ENCODE results near the gene SSX7. TPM values are rescaled to one million over a fixed set of nuclear protein-coding genes. Genes with fewer than 3 reads are reported as not detected.
"Not testable (repeated sequence)": the region's sequence is repeated elsewhere in the genome, so short reads cannot be mapped to it uniquely, and the experiment has no call there.

Gene SSX7
- not detected for polyA plus RNA-seq (ENCODE audit: insufficient read length in 3 of 3)

- DNase-seq (ENCODE audit: low read depth in 3 of 3, low spot score in 2 of 3) = not testable (repeated sequence)
Observed at GRCh38 chrX:52654800-52655199, at the start of gene SSX7. Gene SSX7 (minus strand): TSS chrX:52654900. CDS start chrX:52653472, 1,428 bp downstream.

- DNase-seq (ENCODE audit: low read depth in 3 of 3, low spot score in 2 of 3) = not testable (repeated sequence)
Observed at GRCh38 chrX:52692034-52692433, 37.3 kb upstream of the SSX7 start.

GRCh38 chrX:52662218-52662617 lies 7.5 kb upstream of the SSX7 start:
- DNase-seq (ENCODE audit: low read depth in 3 of 3, low spot score in 2 of 3) = not testable (repeated sequence)

GRCh38 chrX:52655475-52655874 lies 775 bp upstream of the SSX7 start:
- not testable (repeated sequence) for DNase-seq (ENCODE audit: low read depth in 3 of 3, low spot score in 2 of 3)

- peak in 1 of 3 donors; percentile 1 for DNase-seq (ENCODE audit: low read depth in 3 of 3, low spot score in 2 of 3)
Observed at GRCh38 chrX:52650676-52651075, 4.0 kb downstream of the SSX7 start.

- not testable (repeated sequence) for DNase-seq (ENCODE audit: low read depth in 3 of 3, low spot score in 2 of 3)
Observed at GRCh38 chrX:52648956-52649355, 5.7 kb downstream of the SSX7 start.

GRCh38 chrX:52628483-52628882 lies 26.2 kb downstream of the SSX7 start:
- not testable (repeated sequence) for DNase-seq (ENCODE audit: low read depth in 3 of 3, low spot score in 2 of 3)

GRCh38 chrX:52620661-52621060 lies 34.0 kb downstream of the SSX7 start:
- not testable (repeated sequence) for DNase-seq (ENCODE audit: low read depth in 3 of 3, low spot score in 2 of 3)

GRCh38 chrX:52608961-52609360 lies 45.7 kb downstream of the SSX7 start:
- no peak for DNase-seq (ENCODE audit: low read depth in 3 of 3, low spot score in 2 of 3)

GRCh38 chrX:52603151-52603550 lies 51.5 kb downstream of the SSX7 start:
- DNase-seq (ENCODE audit: low read depth in 3 of 3, low spot score in 2 of 3) = not testable (repeated sequence)

GRCh38 chrX:52598886-52599285 lies 55.8 kb downstream of the SSX7 start:
- no peak for DNase-seq (ENCODE audit: low read depth in 3 of 3, low spot score in 2 of 3)

- no peak for DNase-seq (ENCODE audit: low read depth in 3 of 3, low spot score in 2 of 3)
Observed at GRCh38 chrX:52594658-52595057, 60.0 kb downstream of the SSX7 start.

Other genes with a start within 250 kb of the SSX7 start
- gene XAGE1A, start 159.1 kb downstream of the SSX7 start, polyA plus RNA-seq (ENCODE audit: insufficient read length in 3 of 3) = not detected
- not detected for gene XAGE1B, start 137.8 kb downstream of the SSX7 start, polyA plus RNA-seq (ENCODE audit: insufficient read length in 3 of 3)
- not detected for gene SSX2, start 52.3 kb upstream of the SSX7 start, polyA plus RNA-seq (ENCODE audit: insufficient read length in 3 of 3)
- under 1 TPM in 1 of 3 donors, not detected in 2; 0.17 TPM for gene SSX2B, start 96.4 kb upstream of the SSX7 start, polyA plus RNA-seq (ENCODE audit: insufficient read length in 3 of 3)
- gene SPANXN5, start 142.5 kb upstream of the SSX7 start, polyA plus RNA-seq (ENCODE audit: insufficient read length in 3 of 3) = not detected
- not detected for gene XAGE5, start 156.4 kb upstream of the SSX7 start, polyA plus RNA-seq (ENCODE audit: insufficient read length in 3 of 3)
- gene XAGE3, start 213.2 kb upstream of the SSX7 start, polyA plus RNA-seq (ENCODE audit: insufficient read length in 3 of 3) = not detected
- 10 to 100 TPM in 2 of 3 donors, 1 to 10 TPM in 1; 9.9 to 17.5 (median 14.1) TPM for gene FAM156B, start 242.4 kb upstream of the SSX7 start, polyA plus RNA-seq (ENCODE audit: insufficient read length in 3 of 3)